ENCODE data around the gene ZNF624. TPM values are rescaled to one million over a fixed set of nuclear protein-coding genes. Genes with fewer than 3 reads are reported as not detected.

ZNF624 gene
- total RNA-seq, 1 donor from 2014 or later, result 16.8 TPM

GRCh38 chr17:16585796-16586195 lies 67.9 kb downstream of the ZNF624 start:
- H3K9me3 Mint-ChIP-seq (ENCODE audit: unreplicated experiment), result no peaks in the 10 kb centered on the region
- H3K4me1 Mint-ChIP-seq (ENCODE audit: unreplicated experiment), result peaks cover 4% of the 10 kb centered on the region
- H3K4me3 Mint-ChIP-seq (ENCODE audit: unreplicated experiment), result no peak overlapping the region
- H3K27me3 Mint-ChIP-seq (ENCODE audit: unreplicated experiment), result no peaks in the 10 kb centered on the region
- DNase-seq (ENCODE audit: low spot score), result no peak
- no peaks in the 10 kb centered on the region for H3K36me3 Mint-ChIP-seq (ENCODE audit: low read depth, unreplicated experiment)
- TF ChIP-seq CTCF (IDR thresholded peaks at IDR 0.05; ENCODE audit: unreplicated experiment), result no peak
- no peak overlapping the region for H3K27ac Mint-ChIP-seq (ENCODE audit: unreplicated experiment)

- peak; percentile 73 for TF ChIP-seq CTCF (IDR thresholded peaks at IDR 0.05; ENCODE audit: unreplicated experiment)
- Mint-ChIP-seq H3K4me1 (ENCODE audit: unreplicated experiment) (peaks cover 4% of the 10 kb centered on the region), H3K27ac (ENCODE audit: unreplicated experiment) (no peak overlapping the region), H3K9me3 (ENCODE audit: unreplicated experiment) (no peaks in the 10 kb centered on the region), H3K36me3 (ENCODE audit: low read depth, unreplicated experiment) (no peaks in the 10 kb centered on the region), H3K4me3 (ENCODE audit: unreplicated experiment) (peak overlapping the region; percentile 31), H3K27me3 (ENCODE audit: unreplicated experiment) (no peaks in the 10 kb centered on the region)
- DNase-seq (ENCODE audit: low spot score), result peak; percentile 91
These were observed 69.2 kb downstream of the ZNF624 start for GRCh38 chr17:16584273-16584995.

- Mint-ChIP-seq H3K4me3 (ENCODE audit: unreplicated experiment) (peak overlapping the region; percentile 31), H3K9me3 (ENCODE audit: unreplicated experiment) (no peaks in the 10 kb centered on the region), H3K36me3 (ENCODE audit: low read depth, unreplicated experiment) (no peaks in the 10 kb centered on the region), H3K4me1 (ENCODE audit: unreplicated experiment) (peaks cover 4% of the 10 kb centered on the region), H3K27me3 (ENCODE audit: unreplicated experiment) (no peaks in the 10 kb centered on the region), H3K27ac (ENCODE audit: unreplicated experiment) (no peak overlapping the region)
- no peak for TF ChIP-seq CTCF (IDR thresholded peaks at IDR 0.05; ENCODE audit: unreplicated experiment)
- DNase-seq (ENCODE audit: low spot score), result no peak
These were observed 69.9 kb downstream of the ZNF624 start for GRCh38 chr17:16583781-16584180.

GRCh38 chr17:16573466-16573865 lies 80.2 kb downstream of the ZNF624 start:
- H3K27ac Mint-ChIP-seq (ENCODE audit: unreplicated experiment), result no peak overlapping the region
- DNase-seq (ENCODE audit: low spot score), result no peak
- no peak overlapping the region for H3K4me3 Mint-ChIP-seq (ENCODE audit: unreplicated experiment)
- H3K4me1 Mint-ChIP-seq (ENCODE audit: unreplicated experiment), result no peaks in the 10 kb centered on the region
- peaks cover under 1% of the 10 kb centered on the region for H3K27me3 Mint-ChIP-seq (ENCODE audit: unreplicated experiment)
- H3K9me3 Mint-ChIP-seq (ENCODE audit: unreplicated experiment), result no peaks in the 10 kb centered on the region
- TF ChIP-seq CTCF (IDR thresholded peaks at IDR 0.05; ENCODE audit: unreplicated experiment), result no peak
- H3K36me3 Mint-ChIP-seq (ENCODE audit: low read depth, unreplicated experiment), result no peaks in the 10 kb centered on the region

Other genes starting within 250 kb of the ZNF624 start
- 4.8 TPM for gene TRPV2, start 238.3 kb downstream of the ZNF624 start, total RNA-seq (ENCODE audit: unreplicated experiment)
- gene LRRC75A, start 161.7 kb downstream of the ZNF624 start, total RNA-seq (ENCODE audit: unreplicated experiment), result 0.95 TPM
- 8.0 TPM for gene ZNF287, start 84.6 kb downstream of the ZNF624 start, total RNA-seq (ENCODE audit: unreplicated experiment)
- gene CCDC144A, start 36.4 kb upstream of the ZNF624 start, total RNA-seq (ENCODE audit: unreplicated experiment), result 0.90 TPM

Data from endothelial cell (in vitro differentiated cells).